ENCODE data around the gene VGLL4.

DNA sequence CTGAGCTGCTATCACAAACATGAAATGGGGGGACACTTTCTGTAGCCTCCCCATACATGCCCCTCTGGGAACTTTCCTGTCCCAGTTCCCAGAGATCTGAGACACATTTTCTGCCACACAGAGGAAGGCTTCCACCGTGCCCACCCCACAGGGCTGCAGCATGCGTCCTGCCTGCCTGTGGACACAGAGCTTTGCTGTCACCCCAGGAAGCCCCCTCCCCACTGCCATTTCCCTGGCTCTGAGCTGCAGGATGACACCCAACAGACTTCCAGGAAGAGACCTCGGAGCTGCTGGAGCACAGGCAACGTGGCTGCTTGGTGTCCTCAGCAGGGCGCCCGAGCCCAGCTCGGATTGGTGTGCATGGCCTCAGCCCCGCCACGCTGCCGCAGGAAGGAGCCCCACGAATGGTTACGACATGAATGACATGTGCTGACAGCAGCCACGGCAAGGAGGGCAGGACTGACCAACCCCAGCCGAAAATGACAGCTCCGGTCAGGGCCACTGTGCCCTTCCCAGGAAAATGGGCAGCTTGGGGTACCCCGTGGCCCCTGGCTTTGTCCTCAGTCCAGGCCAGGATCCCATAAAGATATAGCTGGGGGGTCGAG is 81.3 kb downstream of the VGLL4 start:
- TF ChIP-seq CTCF (conservative IDR thresholded peaks at IDR 0.05; ENCODE audit: low read depth, low read length) = no peak
- no peak for TF ChIP-seq EZH2 (IDR thresholded peaks at IDR 0.05; ENCODE audit: low read length, unreplicated experiment)
- TF ChIP-seq EZH2phosphoT487 (IDR thresholded peaks at IDR 0.05; ENCODE audit: borderline replicate concordance, low read length) = no peak

Data from PC-3 (cell line).